Raji (cell line): ENCODE data around the gene CDH13.

ENCODE experiments used
- POLR2A ChIP-seq: IDR thresholded peaks from 2 replicates; pipeline ENCODE4 v1.6.1; 2011; ENCODE audit warnings: low read depth, low read length, control low read depth; ENCODE audit not compliant: insufficient read depth

The CDH13 gene

DNA sequence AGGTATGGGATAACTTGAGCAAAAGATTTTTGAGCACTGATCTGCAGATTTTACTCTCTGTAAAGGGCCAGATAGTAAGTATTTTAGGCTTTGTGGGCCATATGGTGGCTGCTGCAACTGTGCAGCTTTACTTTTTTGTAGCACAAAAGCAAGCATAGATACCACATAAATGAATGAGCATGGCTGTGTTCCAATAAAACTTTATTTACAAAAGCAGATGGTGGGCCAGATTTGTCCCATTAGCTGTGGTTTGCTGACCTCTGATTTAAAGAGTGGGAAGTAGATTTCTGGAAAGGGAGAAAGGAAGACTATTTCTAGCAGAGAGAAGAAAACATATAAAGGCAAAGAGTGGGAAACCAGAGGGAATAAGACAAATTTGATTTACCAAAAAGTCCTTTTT is 882.5 kb downstream of the CDH13 start:
- no peak for TF ChIP-seq POLR2A

DNA sequence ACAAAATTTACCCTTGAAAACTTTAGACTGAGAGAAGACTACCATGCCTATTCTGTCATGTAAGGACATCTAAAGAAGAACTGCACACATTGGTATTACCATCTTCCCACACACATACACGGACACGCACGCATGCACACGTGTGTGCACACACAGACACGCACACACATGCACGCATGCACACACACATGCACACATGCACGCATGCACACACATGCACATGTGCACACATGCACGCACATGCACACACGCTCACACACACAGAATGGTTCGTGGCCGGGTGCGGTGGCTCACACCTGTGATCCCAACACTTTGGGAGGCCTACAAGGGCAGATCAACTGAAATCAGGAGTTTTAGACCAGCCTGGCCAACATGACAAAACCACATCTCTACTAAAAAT is 884.1 kb downstream of the CDH13 start:
- no peak for TF ChIP-seq POLR2A

DNA sequence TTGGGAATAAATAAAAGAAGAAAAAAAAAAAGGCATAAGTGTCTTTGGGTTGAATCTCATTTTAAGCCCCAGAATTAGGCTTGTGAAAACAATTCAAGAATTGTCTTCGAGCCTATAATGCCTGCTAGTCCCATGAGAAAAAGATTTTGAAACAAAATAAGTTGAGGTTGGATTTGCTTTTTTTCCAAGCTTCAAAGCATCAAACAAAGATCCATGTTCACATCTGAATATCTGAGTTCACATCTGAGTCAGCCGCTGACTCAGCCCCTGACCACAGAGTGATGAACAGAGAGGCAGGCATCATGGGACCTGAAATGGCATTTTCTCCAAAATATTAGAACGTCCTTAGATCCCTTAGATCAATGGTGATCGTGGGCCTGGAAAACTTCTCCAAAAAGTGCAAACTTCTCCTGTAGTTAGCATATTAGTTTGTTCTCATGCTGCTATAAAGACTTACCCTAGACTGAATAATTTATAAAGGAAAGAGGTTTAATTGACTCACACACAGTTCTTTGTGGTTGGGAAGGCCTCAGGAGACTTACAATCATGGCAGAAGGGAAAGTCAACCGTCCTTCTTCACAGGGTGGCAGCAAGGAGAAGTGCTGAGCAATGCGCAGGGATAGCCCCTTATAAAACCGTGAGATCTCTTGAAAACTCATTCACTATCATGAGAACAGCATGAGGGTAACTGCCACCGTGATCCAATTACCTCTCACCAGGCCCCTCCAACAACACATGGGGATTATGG is 886.4 kb downstream of the CDH13 start:
- TF ChIP-seq POLR2A, result no peak

DNA sequence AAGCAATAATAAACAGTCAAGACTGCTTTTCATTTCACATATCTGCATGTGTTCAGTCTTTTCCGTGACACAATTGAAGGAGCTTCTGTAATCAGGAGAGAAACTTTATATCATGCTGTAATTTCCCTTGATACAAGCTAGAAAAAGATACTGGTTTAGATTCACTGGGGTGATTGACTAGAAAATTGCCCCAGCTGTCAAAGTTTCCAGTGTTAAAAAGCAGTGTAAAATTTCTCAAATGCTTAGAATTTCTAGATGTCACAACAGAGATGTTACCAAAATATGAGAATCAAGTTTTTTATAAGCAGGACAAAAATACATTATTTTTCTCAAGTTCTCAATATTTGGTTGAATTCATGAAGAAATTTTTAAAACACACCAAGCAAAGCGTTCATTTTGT is 888.6 kb downstream of the CDH13 start:
- TF ChIP-seq POLR2A, result no peak

DNA sequence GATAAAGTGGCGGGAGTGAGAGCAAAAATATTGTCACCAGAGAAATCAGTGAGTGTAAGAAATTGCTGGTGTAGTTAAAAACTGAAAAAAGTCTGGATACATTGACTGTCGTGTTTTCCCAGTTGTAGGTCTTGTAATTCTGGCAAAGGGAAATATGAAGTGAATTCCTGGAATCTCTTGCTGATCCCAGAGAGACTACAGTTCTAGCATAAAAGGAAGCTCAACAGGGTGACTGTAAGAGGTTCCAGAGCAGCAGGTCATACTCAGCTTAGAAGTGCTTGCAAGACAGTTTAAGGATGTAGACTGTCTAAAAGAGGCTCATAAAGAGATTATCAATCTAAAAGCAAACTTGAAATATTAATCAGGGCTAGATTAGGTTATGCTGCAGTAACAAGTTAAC is 890.2 kb downstream of the CDH13 start:
- TF ChIP-seq POLR2A, result no peak

DNA sequence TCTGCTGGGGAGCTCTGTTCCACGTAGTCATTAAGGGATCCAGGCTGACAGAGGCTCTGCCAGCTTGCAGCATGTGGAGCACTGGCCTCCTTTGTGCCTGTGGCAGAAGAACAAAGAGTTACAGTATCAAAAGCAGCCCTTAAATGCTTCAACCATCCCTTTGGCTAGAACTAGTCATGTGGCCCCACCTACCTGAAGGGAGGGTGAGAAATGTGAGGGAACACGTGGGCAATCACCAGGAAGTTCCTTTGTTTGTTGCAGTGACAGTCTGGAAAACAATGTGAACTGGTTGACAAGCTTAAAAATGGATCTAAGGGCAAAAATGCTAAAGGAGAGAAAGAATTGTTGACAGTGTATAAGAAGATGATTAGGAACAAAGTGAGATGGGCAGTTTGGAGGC is 890.6 kb downstream of the CDH13 start:
- no peak for TF ChIP-seq POLR2A

DNA sequence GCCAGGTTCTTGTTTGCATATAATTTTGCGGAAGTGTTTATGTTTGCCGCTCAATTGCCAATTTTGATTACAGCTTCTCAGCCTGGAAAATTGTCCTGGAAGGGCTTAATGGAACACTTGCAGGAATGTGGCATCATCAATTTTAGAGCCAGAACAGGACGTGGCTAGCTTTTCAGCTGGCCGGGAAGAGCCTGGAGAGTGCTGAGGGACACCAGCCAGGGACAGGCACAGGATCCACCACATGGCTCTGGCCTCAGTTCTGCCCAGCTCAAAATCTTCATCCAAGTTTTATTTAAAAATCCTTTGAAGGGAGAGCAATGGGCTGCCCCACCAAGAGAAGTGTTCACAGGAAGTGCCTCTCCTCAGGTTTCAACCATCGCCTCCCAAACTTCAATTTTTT is 893.8 kb downstream of the CDH13 start:
- no peak for TF ChIP-seq POLR2A

DNA sequence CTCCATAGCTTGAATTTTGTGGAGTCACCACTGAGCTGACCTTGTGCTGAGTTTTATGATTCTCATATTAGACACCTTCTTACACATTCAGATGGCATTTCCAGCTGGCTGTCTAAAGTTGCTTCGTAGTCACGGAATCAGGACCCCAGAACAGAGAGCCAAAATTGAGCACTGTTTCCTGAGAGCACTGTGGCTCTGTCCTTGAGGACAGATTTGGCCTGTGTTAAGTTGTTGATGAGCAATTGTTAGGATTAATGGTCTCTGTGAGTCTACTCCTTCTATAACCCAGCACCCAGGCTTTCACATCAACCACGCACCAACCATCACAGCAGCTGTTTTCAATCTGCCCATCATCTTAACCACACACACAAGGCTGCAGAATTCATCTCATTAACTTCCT is 903.5 kb downstream of the CDH13 start:
- TF ChIP-seq POLR2A, result no peak

DNA sequence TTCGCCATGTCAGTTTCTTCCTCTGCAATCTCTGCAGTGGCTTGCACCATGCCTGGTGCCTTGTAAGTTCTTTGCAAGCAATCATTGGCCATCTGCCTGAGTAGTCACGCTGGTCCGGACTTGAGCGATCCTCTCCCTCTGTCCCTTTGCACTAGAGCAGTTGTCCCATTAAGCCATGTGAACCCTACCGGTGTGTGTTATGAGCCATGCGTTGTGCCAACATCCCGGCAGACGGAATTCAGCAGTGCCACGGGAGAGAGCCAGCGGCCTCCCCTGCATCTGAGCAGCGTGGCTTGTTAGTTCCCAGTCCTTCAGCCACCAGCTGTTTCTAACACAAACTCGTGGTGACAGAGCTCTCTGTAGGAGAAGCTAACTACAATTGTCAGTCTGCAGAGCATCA is 905.9 kb downstream of the CDH13 start:
- TF ChIP-seq POLR2A, result no peak

DNA sequence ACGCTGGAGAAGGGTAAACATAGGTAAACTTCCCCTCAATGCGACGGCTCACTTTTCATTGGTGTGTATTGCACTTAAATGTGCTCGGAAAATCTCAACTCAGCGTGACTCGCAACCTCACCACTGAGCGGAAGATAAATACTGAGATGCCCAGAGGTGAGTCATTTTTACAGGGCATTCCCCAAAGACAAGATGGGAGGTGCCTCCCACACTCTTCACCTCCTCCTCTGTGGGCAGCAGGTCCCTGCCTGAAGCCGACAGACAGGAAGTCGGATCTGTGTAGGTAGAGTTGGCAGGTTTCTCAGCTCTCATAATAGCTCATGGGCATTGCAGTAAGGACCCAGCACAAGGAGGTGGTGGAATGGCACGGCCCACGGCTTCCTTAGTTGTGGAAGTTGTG is 906.4 kb downstream of the CDH13 start:
- no peak for TF ChIP-seq POLR2A

DNA sequence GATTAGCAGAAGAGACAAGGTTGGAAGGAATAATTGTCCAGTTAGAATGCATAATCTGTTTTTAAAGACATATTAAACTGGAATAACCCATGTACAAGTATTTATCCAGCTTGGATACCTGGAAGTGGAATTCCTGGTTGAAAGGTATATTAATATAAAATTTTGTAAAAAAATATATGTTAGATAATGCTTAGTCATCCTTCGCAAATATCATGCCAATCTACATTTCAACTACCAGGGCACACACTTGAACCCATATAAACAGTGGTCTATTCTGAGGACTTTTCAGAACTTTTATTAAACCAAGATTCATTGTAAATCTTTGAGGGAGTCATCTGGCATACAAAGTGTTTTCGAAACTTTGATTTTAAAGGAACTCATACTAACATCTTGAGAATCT is 911.9 kb downstream of the CDH13 start:
- no peak for TF ChIP-seq POLR2A

DNA sequence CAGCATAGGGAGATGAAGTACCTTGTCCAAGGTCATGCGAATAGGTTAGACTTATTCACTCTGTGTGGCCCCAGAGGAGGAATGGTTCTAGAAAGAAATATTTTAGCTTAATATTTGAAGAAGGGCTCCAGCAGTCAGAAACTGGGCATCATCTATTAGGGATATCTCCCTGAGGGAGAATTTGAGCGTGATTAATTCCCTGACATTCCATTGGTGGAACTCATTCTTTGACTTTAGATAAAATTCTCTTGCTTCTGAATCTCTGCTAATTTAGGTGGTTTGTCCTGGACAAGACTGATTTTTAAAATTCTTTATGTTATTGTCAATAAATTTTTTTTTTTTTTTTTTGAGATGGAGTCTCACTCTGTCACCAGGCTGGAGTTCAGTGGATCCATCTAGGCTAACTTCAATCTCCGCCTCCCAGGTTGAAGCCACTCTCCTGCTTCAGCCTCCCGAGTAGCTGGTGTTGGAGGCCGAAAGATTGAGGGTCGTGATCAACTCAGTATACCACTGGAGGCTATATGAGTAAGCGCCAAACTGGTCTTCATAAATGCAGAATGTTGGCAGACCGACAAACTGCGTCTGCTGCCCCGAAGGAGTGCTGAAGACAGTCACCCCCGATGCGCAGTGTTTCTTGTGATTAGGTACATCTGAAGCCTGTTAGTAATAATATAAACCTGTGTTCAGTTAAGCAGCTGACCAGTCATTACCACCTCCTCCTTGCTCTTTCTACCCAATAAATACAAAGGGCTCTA is 913.1 kb downstream of the CDH13 start:
- TF ChIP-seq POLR2A, result no peak

DNA sequence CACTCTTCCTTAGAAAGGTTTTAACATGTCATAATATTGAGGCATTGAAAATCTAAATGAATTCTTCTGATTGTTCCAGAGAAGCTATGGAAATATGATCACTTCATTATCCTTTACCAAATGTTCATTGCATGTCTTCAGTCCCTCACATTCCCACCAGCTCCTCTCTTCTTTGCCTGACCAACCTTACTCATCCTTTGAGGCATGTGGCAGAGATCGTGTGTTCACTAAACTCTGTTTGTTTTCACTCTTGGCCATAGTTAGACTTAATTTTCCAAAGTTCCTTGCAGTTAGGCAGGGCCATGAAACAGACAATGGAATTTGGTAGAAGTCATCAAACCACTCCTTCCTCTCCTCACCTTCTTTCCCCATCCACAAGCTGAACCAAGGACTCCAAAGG is 914.5 kb downstream of the CDH13 start:
- TF ChIP-seq POLR2A, result no peak

DNA sequence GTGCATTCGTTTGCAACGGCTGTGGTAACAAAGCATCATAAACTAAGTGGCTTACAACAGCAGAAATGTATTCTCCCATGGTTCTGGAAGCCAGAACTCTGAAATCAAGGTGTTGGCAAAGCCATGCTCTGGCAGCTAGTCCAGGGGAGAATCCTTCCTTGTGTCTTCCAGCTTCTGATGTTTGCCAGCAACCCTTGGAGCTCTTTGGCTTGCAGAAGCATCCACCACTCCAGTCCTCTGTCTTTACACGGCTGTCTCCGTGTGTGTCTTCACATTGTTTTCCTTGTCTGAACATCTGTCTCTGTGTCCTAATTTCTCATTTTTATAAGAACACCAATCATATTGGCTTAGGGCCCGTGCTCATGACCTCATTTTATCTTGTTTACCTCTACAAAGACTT is 915.7 kb downstream of the CDH13 start:
- TF ChIP-seq POLR2A, result no peak

DNA sequence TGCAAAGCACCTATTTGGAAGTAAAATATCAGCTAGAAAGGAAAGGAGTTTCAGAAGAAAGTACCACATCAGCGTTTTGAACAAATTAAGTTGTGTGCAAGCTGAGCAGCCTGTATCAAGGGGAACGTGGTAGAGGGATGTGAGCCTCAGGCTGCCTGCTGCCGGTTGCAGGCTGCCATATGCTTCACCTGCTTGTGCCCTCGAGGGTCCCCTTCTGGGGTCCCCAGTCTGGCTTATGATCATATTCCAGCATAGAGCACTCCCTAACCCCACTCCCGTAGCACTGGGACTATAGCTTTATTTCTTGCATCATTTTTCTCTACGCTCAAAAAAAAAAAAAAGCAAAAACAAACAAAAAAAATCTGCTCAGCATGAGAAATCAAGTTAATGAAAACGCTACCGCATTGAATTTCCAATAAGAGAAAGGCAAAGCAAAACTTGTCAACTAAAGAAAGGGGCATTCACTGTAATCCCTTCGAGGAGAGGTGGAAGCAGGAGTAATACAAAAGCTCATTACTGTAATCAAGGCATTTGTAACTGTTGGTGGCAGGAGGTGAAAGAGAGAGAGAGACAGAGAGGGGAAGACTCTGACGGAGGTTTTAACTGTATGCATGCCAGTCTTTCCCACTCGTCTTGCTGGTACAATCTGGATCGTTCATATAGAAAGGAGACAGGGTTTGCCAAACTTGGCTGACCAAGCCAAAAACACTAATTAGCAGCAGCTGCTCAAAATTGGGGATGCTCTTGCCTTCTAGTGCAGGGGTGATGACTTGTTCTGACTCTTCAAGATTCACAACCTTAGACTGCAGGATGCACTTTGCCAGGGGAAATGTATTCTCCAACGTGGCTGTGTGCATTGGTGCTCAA is 922.8 kb downstream of the CDH13 start:
- no peak for TF ChIP-seq POLR2A

DNA sequence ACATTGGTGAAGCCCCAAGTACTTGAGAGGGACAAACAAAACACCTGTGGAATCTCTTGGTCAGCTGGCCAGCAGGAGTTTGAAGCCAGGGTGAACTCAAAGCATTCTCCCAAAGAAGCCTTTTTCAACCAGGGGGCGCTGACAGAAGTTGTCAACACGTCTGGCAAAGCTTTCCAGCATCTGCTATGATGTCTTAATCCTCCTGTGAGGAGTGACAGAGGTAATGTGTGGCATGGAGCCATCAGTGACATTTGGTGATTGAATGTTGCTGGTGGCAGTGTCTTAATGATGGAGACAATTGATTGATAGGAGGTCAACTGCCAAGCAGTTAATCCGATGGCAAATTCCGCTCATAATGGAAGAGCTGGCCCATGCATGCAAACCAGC is 923.4 kb downstream of the CDH13 start:
- no peak for TF ChIP-seq POLR2A
